ENCODE data around the gene NPEPPS.

NPEPPS gene

GRCh38 chr17:47660064-47660492 is 129.2 kb downstream of the NPEPPS start:
- FAIRE-seq = peak; percentile 72

GRCh38 chr17:47663912-47664623 is 133.2 kb downstream of the NPEPPS start:
- FAIRE-seq (peak; percentile 75), DNase-seq (ENCODE audit: insufficient read length, low spot score) (no peak)

More at GRCh38 chr17:47660064-47660492, 129.2 kb downstream of the NPEPPS start:
- DNase-seq (ENCODE audit: insufficient read length, low spot score) = no peak

- FAIRE-seq = no peak
- DNase-seq (ENCODE audit: insufficient read length, low spot score) = no peak
These were observed 133.7 kb downstream of the NPEPPS start for GRCh38 chr17:47664624-47664941.

GRCh38 chr17:47665655-47666054 is 134.7 kb downstream of the NPEPPS start:
- FAIRE-seq (no peak), DNase-seq (ENCODE audit: insufficient read length, low spot score) (no peak)

DNA sequence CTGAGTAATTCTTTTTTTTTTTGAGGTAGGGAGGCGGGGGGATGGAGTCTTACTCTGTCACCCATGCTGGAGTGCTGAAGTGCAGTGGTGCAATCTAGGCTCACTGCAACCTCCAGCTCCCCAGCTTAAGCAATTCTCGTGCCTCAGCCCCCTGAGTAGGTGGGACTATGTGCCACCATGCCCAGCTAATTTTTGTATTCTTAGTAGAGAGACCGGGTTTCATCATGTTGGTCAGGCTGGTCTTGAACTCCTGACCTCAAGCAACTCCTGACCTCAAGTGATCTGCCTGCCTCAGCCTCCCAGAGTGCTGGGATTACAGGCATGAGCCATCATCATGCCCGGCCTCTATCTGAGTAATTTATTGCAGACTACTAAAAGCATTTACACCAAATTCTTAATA is 138.2 kb downstream of the NPEPPS start:
- FAIRE-seq (no peak), DNase-seq (ENCODE audit: insufficient read length, low spot score) (no peak)

GRCh38 chr17:47670064-47670463 is 139.2 kb downstream of the NPEPPS start:
- no peak for FAIRE-seq

More at GRCh38 chr17:47670064-47670463, 139.2 kb downstream of the NPEPPS start:
- DNase-seq (ENCODE audit: insufficient read length, low spot score) = no peak
